ENCODE results near the gene OCLN. TPM values are rescaled to one million over a fixed set of nuclear protein-coding genes. Genes with fewer than 3 reads are reported as not detected.
"Not testable (repeated sequence)": the region's sequence is repeated elsewhere in the genome, so short reads cannot be mapped to it uniquely, and the experiment has no call there.

The OCLN gene
- total RNA-seq, 1 donor from 2014 or later: 27.3 TPM

- ATAC-seq (no peak), DNase-seq (ENCODE audit: low spot score) (no peak)
These were observed 3.3 kb upstream of the OCLN start for GRCh38 chr5:69489246-69489645.

GRCh38 chr5:69491027-69491426 lies 1.6 kb upstream of the OCLN start:
- DNase-seq (ENCODE audit: low spot score): no peak
- no peak for ATAC-seq

- no peak for DNase-seq (ENCODE audit: low spot score)
- peak; percentile 7 for ATAC-seq
These were observed 676 bp upstream of the OCLN start for GRCh38 chr5:69491838-69492390.

- DNase-seq (ENCODE audit: low spot score): no peak
- ATAC-seq: peak; percentile 30
These were observed 369 bp downstream of the OCLN start for GRCh38 chr5:69492923-69493395.

GRCh38 chr5:69493396-69494133 lies 975 bp downstream of the OCLN start:
- ATAC-seq: peak; percentile 67
- DNase-seq (ENCODE audit: low spot score): peak; percentile 78

GRCh38 chr5:69494452-69494851 lies 1.9 kb downstream of the OCLN start:
- ATAC-seq: no peak
- no peak for DNase-seq (ENCODE audit: low spot score)

- no peak for DNase-seq (ENCODE audit: low spot score)
These were observed 4.5 kb downstream of the OCLN start for GRCh38 chr5:69497006-69497520.

GRCh38 chr5:69498384-69498783 lies 5.8 kb downstream of the OCLN start:
- no peak for DNase-seq (ENCODE audit: low spot score)
- ATAC-seq: no peak

More at GRCh38 chr5:69497006-69497520, 4.5 kb downstream of the OCLN start:
- ATAC-seq: no peak

- ATAC-seq: peak; percentile 68
- no peak for DNase-seq (ENCODE audit: low spot score)
These were observed 9.8 kb downstream of the OCLN start for GRCh38 chr5:69502367-69502766.

- ATAC-seq (no peak), DNase-seq (ENCODE audit: low spot score) (no peak)
These were observed 10.3 kb downstream of the OCLN start for GRCh38 chr5:69502767-69503488.

GRCh38 chr5:69504036-69504435 lies 11.4 kb downstream of the OCLN start:
- DNase-seq (ENCODE audit: low spot score) (no peak), ATAC-seq (no peak)

- ATAC-seq: no peak
- no peak for DNase-seq (ENCODE audit: low spot score)
These were observed 12.7 kb downstream of the OCLN start for GRCh38 chr5:69505306-69505705.

- ATAC-seq (no peak), DNase-seq (ENCODE audit: low spot score) (no peak)
These were observed 16.6 kb downstream of the OCLN start for GRCh38 chr5:69509212-69509611.

- DNase-seq (ENCODE audit: low spot score) (no peak), ATAC-seq (no peak)
These were observed 18.1 kb downstream of the OCLN start for GRCh38 chr5:69510694-69511093.

- DNase-seq (ENCODE audit: low spot score) (no peak), ATAC-seq (no peak)
These were observed 20.2 kb downstream of the OCLN start for GRCh38 chr5:69512740-69513260.

- not testable (repeated sequence) for DNase-seq (ENCODE audit: low spot score); ATAC-seq
These were observed 23.0 kb downstream of the OCLN start for GRCh38 chr5:69515570-69515969.

GRCh38 chr5:69516769-69517168 lies 24.2 kb downstream of the OCLN start:
- no peak for ATAC-seq

GRCh38 chr5:69517763-69518212 lies 25.2 kb downstream of the OCLN start:
- DNase-seq (ENCODE audit: low spot score): no peak
- peak; percentile 89 for ATAC-seq

More at GRCh38 chr5:69516769-69517168, 24.2 kb downstream of the OCLN start:
- no peak for DNase-seq (ENCODE audit: low spot score)

- ATAC-seq (peak; percentile 44), DNase-seq (ENCODE audit: low spot score) (no peak)
These were observed 26.7 kb downstream of the OCLN start for GRCh38 chr5:69519285-69519684.

GRCh38 chr5:69522035-69522434 lies 29.4 kb downstream of the OCLN start:
- ATAC-seq: no peak
- DNase-seq (ENCODE audit: low spot score): no peak

- DNase-seq (ENCODE audit: low spot score): no peak
These were observed 32.9 kb downstream of the OCLN start for GRCh38 chr5:69525490-69525889.

More at GRCh38 chr5:69525490-69525889, 32.9 kb downstream of the OCLN start:
- no peak for ATAC-seq

Data from left lobe of liver (tissue), 2 donors.